BE2C (cell line): ENCODE results near the gene DROSHA.
"Not testable (repeated sequence)": the region's sequence is repeated elsewhere in the genome, so short reads cannot be mapped to it uniquely, and the experiment has no call there.

ENCODE experiments used
- DNase-seq: peaks from one replicate; pipeline ENCODE4 v3.0.0-alpha.2; 2020
- H3K27me3 ChIP-seq: fragments of 250-450 bp; sonication (Bioruptor Pico); 2 replicates; pipeline ENCODE4 v1.5.1; 2020; ENCODE audit warnings: mild to moderate bottlenecking
- H3K36me3 ChIP-seq: fragments of 250-450 bp; sonication (Bioruptor Pico); 2 replicates; pipeline ENCODE4 v1.5.1; 2020; ENCODE audit warnings: mild to moderate bottlenecking
- H3K4me1 ChIP-seq: fragments of 250-450 bp; sonication (Bioruptor Pico); 2 replicates; pipeline ENCODE4 v1.5.1; 2020
- H3K4me3 ChIP-seq: 2 replicates; pipeline ENCODE4 v1.5.1; 2011; ENCODE audit warnings: low read depth, low read length
- H3K9me3 ChIP-seq: fragments of 250-450 bp; sonication (Bioruptor Pico); 2 replicates; pipeline ENCODE4 v1.5.1; 2020
- CTCF ChIP-seq: IDR thresholded peaks from 2 replicates; pipeline ENCODE4 v1.5.1; 2012; ENCODE audit warnings: mild to moderate bottlenecking, low read depth, low read length

Gene DROSHA

GRCh38 chr5:31554552-31554951, 22.7 kb upstream of the DROSHA start:
- no peak overlapping the region for H3K4me3 ChIP-seq
- no peak for TF ChIP-seq CTCF
- H3K4me1 ChIP-seq, result no peaks in the 10 kb centered on the region; the same call in 1 of the 2 replicates
- no peaks in the 10 kb centered on the region for H3K9me3 ChIP-seq
- peaks cover 25% of the 10 kb centered on the region for H3K36me3 ChIP-seq
- no peak for DNase-seq
- no peaks in the 10 kb centered on the region for H3K27me3 ChIP-seq

GRCh38 chr5:31553863-31554262, 22.0 kb upstream of the DROSHA start:
- H3K27me3 ChIP-seq, result no peaks in the 10 kb centered on the region
- no peak for TF ChIP-seq CTCF
- no peaks in the 10 kb centered on the region for H3K4me1 ChIP-seq
- H3K4me3 ChIP-seq, result no peak overlapping the region
- no peak for DNase-seq
- H3K9me3 ChIP-seq, result no peaks in the 10 kb centered on the region
- peaks cover 28% of the 10 kb centered on the region for H3K36me3 ChIP-seq

- H3K36me3 ChIP-seq, result peaks cover 42% of the 10 kb centered on the region
- H3K27me3 ChIP-seq, result no peaks in the 10 kb centered on the region
- no peak for DNase-seq
- TF ChIP-seq CTCF, result no peak
- no peaks in the 10 kb centered on the region for H3K4me1 ChIP-seq
- no peaks in the 10 kb centered on the region for H3K9me3 ChIP-seq
- H3K4me3 ChIP-seq, result no peak overlapping the region
Observed at GRCh38 chr5:31551878-31552277, 20.0 kb upstream of the DROSHA start.

- H3K27me3 ChIP-seq, H3K9me3 ChIP-seq, H3K4me1 ChIP-seq, DNase-seq, H3K4me3 ChIP-seq: not testable (repeated sequence)
- peaks cover 63% of the 10 kb centered on the region for H3K36me3 ChIP-seq
Observed at GRCh38 chr5:31549114-31549513, 17.2 kb upstream of the DROSHA start.

- peaks cover 62% of the 10 kb centered on the region for H3K36me3 ChIP-seq
Observed at GRCh38 chr5:31537851-31538250, 6.0 kb upstream of the DROSHA start.

GRCh38 chr5:31537349-31537748, 5.5 kb upstream of the DROSHA start:
- no peak for TF ChIP-seq CTCF
- Histone ChIP-seq H3K27me3 (no peaks in the 10 kb centered on the region), H3K4me1 (no peaks in the 10 kb centered on the region; the same call in 1 of the 2 replicates), H3K36me3 (peaks cover 62% of the 10 kb centered on the region), H3K4me3 (no peak overlapping the region), H3K9me3 (no peaks in the 10 kb centered on the region)
- DNase-seq, result no peak

More at GRCh38 chr5:31537851-31538250, 6.0 kb upstream of the DROSHA start:
- no peak for TF ChIP-seq CTCF
- no peaks in the 10 kb centered on the region for H3K27me3 ChIP-seq
- H3K4me1 ChIP-seq, result no peaks in the 10 kb centered on the region; the same call in 1 of the 2 replicates
- H3K4me3 ChIP-seq, result no peak overlapping the region
- H3K9me3 ChIP-seq, result no peaks in the 10 kb centered on the region
- no peak for DNase-seq

GRCh38 chr5:31536873-31537272, 5.0 kb upstream of the DROSHA start:
- Histone ChIP-seq H3K4me1 (no peaks in the 10 kb centered on the region; the same call in 1 of the 2 replicates), H3K27me3 (no peaks in the 10 kb centered on the region), H3K9me3 (no peaks in the 10 kb centered on the region), H3K36me3 (peaks cover 62% of the 10 kb centered on the region), H3K4me3 (no peak overlapping the region)
- no peak for TF ChIP-seq CTCF
- DNase-seq, result no peak
